GM10266 (cell line): ENCODE measurements around the gene HMX1.

Experiments
- DNase-seq: peaks from one replicate; pipeline ENCODE4 v3.0.0; 2012; ENCODE audit errors: extremely low spot score
- CTCF ChIP-seq: IDR thresholded peaks from 2 replicates; pipeline ENCODE4 v1.5.1; 2012; ENCODE audit warnings: mild to moderate bottlenecking, low read depth; ENCODE audit not compliant: control insufficient read depth, insufficient read depth; ENCODE audit errors: missing control alignments

The HMX1 gene

GRCh38 chr4:8817813-8818062 lies 53.9 kb downstream of the HMX1 start:
- DNase-seq: no peak
- TF ChIP-seq CTCF: no peak

GRCh38 chr4:8817096-8817812 lies 54.4 kb downstream of the HMX1 start:
- no peak for TF ChIP-seq CTCF
- DNase-seq: no peak
